Tibial nerve (tissue), 4 donors: ENCODE data around the gene PRIM2.
"Not testable (repeated sequence)": the region's sequence is repeated elsewhere in the genome, so short reads cannot be mapped to it uniquely, and the experiment has no call there.

Experiments
- EP300 ChIP-seq, 2 donors: sonication (generic); formaldehyde crosslinking; IDR thresholded peaks; one replicate each; pipeline ENCODE4 v1.6.1; 2017; ENCODE audit warnings: antibody characterized with exemption in 2 of 2, mild to moderate bottlenecking in 1 of 2
- POLR2A ChIP-seq, 2 donors: fragments of 450-650 bp; IDR thresholded peaks; one replicate each; pipeline ENCODE4 v1.6.1; 2017; ENCODE audit warnings: antibody characterized with exemption in 2 of 2, mild to moderate bottlenecking in 2 of 2, moderate library complexity in 2 of 2
- TF ChIP-seq, protein P1 (sequence below), 5 experiments: fragments of 200-600 bp in 3 of 5; fragments of 450-650 bp in 2 of 5; sonication (generic) in 3 of 5; IDR thresholded peaks; one replicate each; pipeline ENCODE4 v1.5.1; 2016 to 2019; ENCODE audit warnings: antibody characterized with exemption in 5 of 5, mild to moderate bottlenecking in 3 of 5, moderate library complexity in 2 of 5

DNA sequence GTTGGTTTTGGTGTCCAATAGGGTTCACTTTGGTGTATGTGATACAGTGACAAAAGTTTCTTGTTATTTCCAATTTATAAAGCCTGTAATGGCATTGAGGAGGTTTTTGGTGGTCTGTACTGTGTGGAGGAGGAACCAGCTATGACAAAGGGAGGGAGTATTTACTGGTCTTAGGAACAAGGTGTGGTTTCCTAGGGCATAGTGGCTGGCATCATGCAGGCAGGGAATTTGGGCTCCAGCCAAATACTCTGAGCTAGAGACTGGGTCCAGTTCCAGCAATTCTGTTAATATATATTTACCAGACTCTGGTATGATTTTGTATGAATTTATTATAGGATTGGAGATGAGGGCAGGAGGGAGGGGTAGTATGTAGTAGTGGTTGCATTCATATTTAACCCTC is 101.9 kb downstream of the PRIM2 start:
- TF ChIP-seq, protein P1, sequence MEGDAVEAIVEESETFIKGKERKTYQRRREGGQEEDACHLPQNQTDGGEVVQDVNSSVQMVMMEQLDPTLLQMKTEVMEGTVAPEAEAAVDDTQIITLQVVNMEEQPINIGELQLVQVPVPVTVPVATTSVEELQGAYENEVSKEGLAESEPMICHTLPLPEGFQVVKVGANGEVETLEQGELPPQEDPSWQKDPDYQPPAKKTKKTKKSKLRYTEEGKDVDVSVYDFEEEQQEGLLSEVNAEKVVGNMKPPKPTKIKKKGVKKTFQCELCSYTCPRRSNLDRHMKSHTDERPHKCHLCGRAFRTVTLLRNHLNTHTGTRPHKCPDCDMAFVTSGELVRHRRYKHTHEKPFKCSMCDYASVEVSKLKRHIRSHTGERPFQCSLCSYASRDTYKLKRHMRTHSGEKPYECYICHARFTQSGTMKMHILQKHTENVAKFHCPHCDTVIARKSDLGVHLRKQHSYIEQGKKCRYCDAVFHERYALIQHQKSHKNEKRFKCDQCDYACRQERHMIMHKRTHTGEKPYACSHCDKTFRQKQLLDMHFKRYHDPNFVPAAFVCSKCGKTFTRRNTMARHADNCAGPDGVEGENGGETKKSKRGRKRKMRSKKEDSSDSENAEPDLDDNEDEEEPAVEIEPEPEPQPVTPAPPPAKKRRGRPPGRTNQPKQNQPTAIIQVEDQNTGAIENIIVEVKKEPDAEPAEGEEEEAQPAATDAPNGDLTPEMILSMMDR (IDR thresholded peaks at IDR 0.05), result not testable (repeated sequence)
- not testable (repeated sequence) for TF ChIP-seq POLR2A, EP300 (IDR thresholded peaks at IDR 0.05)
